SK-N-MC (cell line): ENCODE measurements around the gene SP6.
A peak's percentile ranks its signal among the peaks of the same experiment; 100 is the strongest.

ENCODE experiments used
- DNase-seq: peaks from one replicate; pipeline ENCODE4 v3.0.0-alpha.2; 2011; ENCODE audit warnings: low read depth, low spot score
- H3K27ac ChIP-seq: fragments of 200-600 bp; sonication (generic); 2 replicates; pipeline ENCODE4 v1.5.1; 2016; ENCODE audit warnings: mixed run types
- H3K36me3 ChIP-seq: fragments of 200-600 bp; sonication (generic); 2 replicates; pipeline ENCODE4 v1.6.1; 2017; ENCODE audit warnings: antibody characterized with exemption, low read length, mixed read lengths; ENCODE audit not compliant: insufficient read depth
- H3K4me3 ChIP-seq: fragments of 200-600 bp; sonication (generic); 2 replicates; pipeline ENCODE4 v1.5.1; 2016
- H3K9ac ChIP-seq: fragments of 200-600 bp; sonication (generic); 2 replicates; pipeline ENCODE4 v1.8.0; 2017; ENCODE audit warnings: mixed run types, mixed read lengths; ENCODE audit not compliant: insufficient read length
- H3K9me3 ChIP-seq: fragments of 200-600 bp; sonication (generic); 2 replicates; pipeline ENCODE4 v1.6.1; 2017; ENCODE audit warnings: low read depth, mild to moderate bottlenecking, antibody characterized with exemption, low read length, moderate library complexity, mixed read lengths
- EZH2 ChIP-seq: fragments of 200-600 bp; sonication (generic); IDR thresholded peaks from one replicate; pipeline ENCODE4 v1.6.1; 2017; ENCODE audit warnings: antibody characterized with exemption
- FOXP2 ChIP-seq: optimal IDR thresholded peaks from 2 replicates; pipeline ENCODE3; 2011; ENCODE audit warnings: mild to moderate bottlenecking, moderate library complexity; ENCODE audit not compliant: insufficient read depth; ENCODE audit errors: extremely low read length, control extremely low read depth
- POLR2AphosphoS5 ChIP-seq: IDR thresholded peaks from 2 replicates; pipeline ENCODE4 v1.6.1; 2012; ENCODE audit warnings: mild to moderate bottlenecking, low read depth, low read length, borderline replicate concordance

SP6 gene

GRCh38 chr17:47821031-47821423 lies 29.9 kb downstream of the SP6 start:
- no peak for DNase-seq
- H3K9ac ChIP-seq = no peak overlapping the region
- TF ChIP-seq FOXP2 (no peak), POLR2AphosphoS5 (no peak), EZH2 (no peak)
- no peak overlapping the region for H3K27ac ChIP-seq
- H3K36me3 ChIP-seq = peaks cover 7% of the 10 kb centered on the region; the same call in 1 of the 2 replicates
- no peaks in the 10 kb centered on the region for H3K9me3 ChIP-seq
- H3K4me3 ChIP-seq = peak overlapping the region; percentile 73

DNA sequence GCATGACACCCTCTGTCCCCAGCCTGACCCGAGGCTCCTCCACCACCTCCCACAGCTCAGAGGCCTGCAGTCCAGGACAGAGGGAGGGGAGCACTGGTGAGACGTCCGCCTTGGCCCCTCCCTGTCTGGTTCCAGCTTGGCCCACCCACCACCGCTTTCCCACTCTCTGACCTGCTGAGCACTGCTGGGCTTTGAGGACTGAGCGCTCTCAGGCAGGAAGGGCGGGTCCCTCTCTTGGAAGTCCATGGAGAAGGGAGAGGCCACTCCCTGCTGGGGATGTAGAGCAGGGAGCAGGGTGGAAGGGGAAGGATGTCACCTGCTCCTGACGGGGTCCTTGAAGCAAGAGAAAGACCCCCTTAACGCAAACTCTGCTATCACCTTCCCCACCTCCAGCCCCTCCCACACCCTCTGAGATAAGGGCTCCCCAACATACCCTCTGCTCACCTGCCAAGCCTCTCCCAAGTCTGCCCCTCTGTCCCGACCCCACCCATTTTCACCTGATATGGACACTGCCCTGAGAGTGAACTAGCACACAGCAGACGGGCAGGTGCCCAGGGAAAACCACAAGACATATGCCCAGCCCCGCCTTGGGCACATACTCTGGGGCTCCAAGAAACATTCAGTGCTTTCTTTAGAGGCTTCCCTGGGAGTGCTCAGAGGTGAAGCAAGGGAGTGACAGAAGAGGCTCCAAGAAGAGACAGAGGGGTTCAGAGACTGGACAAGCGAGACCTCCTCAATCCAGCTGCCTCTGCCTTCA lies 30.8 kb downstream of the SP6 start:
- TF ChIP-seq EZH2 (no peak), FOXP2 (no peak)
- DNase-seq = no peak
- Histone ChIP-seq H3K4me3 (no peak overlapping the region), H3K9ac (no peak overlapping the region), H3K36me3 (peaks cover 7% of the 10 kb centered on the region; the same call in 1 of the 2 replicates), H3K9me3 (no peaks in the 10 kb centered on the region), H3K27ac (no peak overlapping the region)

DNA sequence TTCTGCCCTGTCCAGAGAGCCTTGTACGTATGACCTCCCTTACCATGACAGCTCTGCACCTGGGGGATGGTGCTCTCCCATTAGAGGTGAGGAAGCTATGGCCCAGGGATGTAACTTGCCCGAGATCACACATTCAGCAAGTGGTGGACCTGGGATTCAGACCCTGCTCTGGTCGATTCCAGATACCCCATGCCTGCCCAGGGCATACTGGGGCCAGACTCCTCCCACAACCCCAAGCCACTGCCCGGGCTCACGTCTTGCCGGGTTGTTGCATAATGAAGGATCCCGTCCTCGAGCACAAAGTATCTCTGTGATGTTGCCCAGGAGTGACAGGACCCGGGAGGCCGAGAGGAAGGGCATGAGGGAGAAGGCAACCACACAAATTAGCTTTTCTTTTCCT lies 31.5 kb downstream of the SP6 start:
- no peak overlapping the region for H3K27ac ChIP-seq
- H3K4me3 ChIP-seq = no peak overlapping the region
- DNase-seq = no peak
- no peak overlapping the region for H3K9ac ChIP-seq
- H3K36me3 ChIP-seq = peaks cover 7% of the 10 kb centered on the region; the same call in 1 of the 2 replicates
- TF ChIP-seq POLR2AphosphoS5 (no peak), FOXP2 (no peak), EZH2 (no peak)
- no peaks in the 10 kb centered on the region for H3K9me3 ChIP-seq

- Histone ChIP-seq H3K9ac (no peak overlapping the region), H3K4me3 (no peak overlapping the region), H3K9me3 (no peaks in the 10 kb centered on the region), H3K27ac (no peak overlapping the region), H3K36me3 (no peaks in the 10 kb centered on the region)
- TF ChIP-seq EZH2 (no peak), POLR2AphosphoS5 (no peak), FOXP2 (no peak)
- no peak for DNase-seq
Observed at GRCh38 chr17:47818002-47818695, 32.8 kb downstream of the SP6 start.

- no peak for DNase-seq
- Histone ChIP-seq H3K36me3 (no peaks in the 10 kb centered on the region), H3K9me3 (no peaks in the 10 kb centered on the region), H3K9ac (no peak overlapping the region), H3K27ac (no peak overlapping the region), H3K4me3 (no peak overlapping the region)
- no peak for TF ChIP-seq EZH2
- no peak for TF ChIP-seq FOXP2
- no peak for TF ChIP-seq POLR2AphosphoS5
Observed at GRCh38 chr17:47816947-47817346, 34.0 kb downstream of the SP6 start.

DNA sequence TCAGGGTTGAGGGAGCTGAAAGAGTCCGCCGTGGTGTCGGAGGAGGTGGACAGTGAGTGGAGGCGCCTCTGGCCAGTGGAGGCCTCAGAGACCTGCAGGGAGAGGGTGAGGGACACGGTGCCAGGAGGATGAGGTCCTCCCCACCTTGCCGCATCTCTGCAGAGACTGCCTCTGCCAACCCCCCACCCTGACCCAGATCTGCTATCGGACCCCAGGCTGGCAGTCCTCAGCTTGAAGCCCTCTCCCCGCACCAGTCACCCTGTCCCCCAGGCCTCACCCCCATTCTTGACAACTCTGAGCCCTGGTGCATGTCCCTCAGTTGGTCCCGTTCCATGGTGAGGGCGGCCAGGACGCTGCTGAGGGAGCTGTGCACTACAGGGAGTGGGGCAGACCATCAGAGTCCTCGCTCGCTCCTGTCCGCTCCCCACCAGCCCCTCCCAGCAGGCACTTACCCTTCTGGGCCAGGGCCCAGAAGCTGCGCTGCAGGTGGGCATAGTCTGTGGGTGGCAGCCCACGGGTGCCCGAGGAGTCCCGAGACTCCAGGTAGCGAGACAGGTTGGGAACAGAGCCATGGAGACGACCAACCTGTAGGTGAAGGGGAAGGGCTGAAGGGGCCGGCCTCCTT lies 34.7 kb downstream of the SP6 start:
- H3K27ac ChIP-seq = no peak overlapping the region
- no peak for TF ChIP-seq FOXP2
- no peak for TF ChIP-seq EZH2
- H3K9me3 ChIP-seq = no peaks in the 10 kb centered on the region
- no peak overlapping the region for H3K4me3 ChIP-seq
- DNase-seq = no peak
- no peaks in the 10 kb centered on the region for H3K36me3 ChIP-seq
- H3K9ac ChIP-seq = no peak overlapping the region

GRCh38 chr17:47815106-47815918 lies 35.7 kb downstream of the SP6 start:
- Histone ChIP-seq H3K9ac (no peak overlapping the region), H3K4me3 (no peak overlapping the region), H3K27ac (no peak overlapping the region), H3K36me3 (no peaks in the 10 kb centered on the region), H3K9me3 (no peaks in the 10 kb centered on the region)
- DNase-seq = no peak
- TF ChIP-seq EZH2 (no peak), FOXP2 (no peak), POLR2AphosphoS5 (no peak)

DNA sequence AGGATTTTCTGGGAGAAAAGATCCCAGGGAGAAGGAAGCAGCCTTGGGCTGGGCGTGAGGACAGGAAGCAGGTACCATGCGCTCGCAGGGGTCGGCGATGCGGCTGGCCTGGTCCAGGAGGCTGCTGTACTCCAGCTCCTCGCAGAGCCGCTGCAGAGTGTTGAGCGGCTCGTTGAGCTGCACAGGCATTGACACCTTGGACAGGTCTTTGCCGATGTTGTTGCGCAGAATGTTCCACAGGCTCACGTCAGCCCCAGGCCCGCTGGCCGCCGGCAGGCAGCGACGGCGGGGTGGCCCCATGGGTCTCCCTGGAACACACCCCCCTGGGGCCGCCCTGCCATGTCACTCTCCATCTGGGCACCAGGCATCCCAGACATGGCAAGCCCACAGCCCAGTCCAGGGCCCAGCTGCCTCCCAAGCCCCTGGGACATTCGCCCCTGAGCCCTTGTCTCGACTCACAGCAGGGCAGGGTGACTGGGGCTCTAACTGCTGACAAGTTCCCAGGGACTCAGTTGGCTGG lies 37.4 kb downstream of the SP6 start:
- DNase-seq = no peak
- H3K9ac ChIP-seq = no peak overlapping the region
- no peak overlapping the region for H3K27ac ChIP-seq
- H3K4me3 ChIP-seq = no peak overlapping the region
- no peak for TF ChIP-seq POLR2AphosphoS5
- no peak for TF ChIP-seq FOXP2
- TF ChIP-seq EZH2 = no peak
- no peaks in the 10 kb centered on the region for H3K9me3 ChIP-seq
- H3K36me3 ChIP-seq = no peaks in the 10 kb centered on the region
